COR-L47 (cell line): ENCODE data around the gene ZNF578.
"Not testable (repeated sequence)": the region's sequence is repeated elsewhere in the genome, so short reads cannot be mapped to it uniquely, and the experiment has no call there.

Source experiments
- DNase-seq: peaks from one replicate; lab custom pipeline; 2025; lab: John Stamatoyannopoulos, UW

The ZNF578 gene

GRCh38 chr19:52516191-52516590 lies 62.8 kb downstream of the ZNF578 start:
- DNase-seq: no peak

DNA sequence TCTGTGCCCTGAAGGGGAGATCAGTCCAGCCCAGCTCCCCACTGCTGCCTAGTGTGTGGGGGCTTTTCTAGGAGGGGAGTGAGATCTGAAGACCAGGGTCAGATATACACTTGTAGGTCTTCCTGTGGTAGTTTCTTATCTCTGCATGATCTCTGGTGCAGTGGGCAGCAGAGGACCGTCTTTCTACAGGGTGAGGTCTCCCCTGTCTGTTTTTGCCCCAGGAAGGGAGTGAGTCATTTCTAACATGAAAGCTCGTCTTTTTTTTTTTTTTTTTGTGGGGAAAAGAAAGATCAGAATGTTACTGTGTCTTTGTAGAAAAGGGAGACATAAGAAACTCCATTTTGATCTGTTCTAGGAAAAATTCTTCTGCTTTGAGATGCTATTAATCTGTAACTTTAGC lies 65.3 kb downstream of the ZNF578 start:
- no peak for DNase-seq

GRCh38 chr19:52519175-52519574 lies 65.8 kb downstream of the ZNF578 start:
- not testable (repeated sequence) for DNase-seq

- DNase-seq: no peak
Observed at GRCh38 chr19:52520013-52520412, 66.7 kb downstream of the ZNF578 start.

GRCh38 chr19:52522551-52522950 lies 69.2 kb downstream of the ZNF578 start:
- DNase-seq: no peak

- DNase-seq: no peak
Observed at GRCh38 chr19:52524086-52524485, 70.7 kb downstream of the ZNF578 start.

DNA sequence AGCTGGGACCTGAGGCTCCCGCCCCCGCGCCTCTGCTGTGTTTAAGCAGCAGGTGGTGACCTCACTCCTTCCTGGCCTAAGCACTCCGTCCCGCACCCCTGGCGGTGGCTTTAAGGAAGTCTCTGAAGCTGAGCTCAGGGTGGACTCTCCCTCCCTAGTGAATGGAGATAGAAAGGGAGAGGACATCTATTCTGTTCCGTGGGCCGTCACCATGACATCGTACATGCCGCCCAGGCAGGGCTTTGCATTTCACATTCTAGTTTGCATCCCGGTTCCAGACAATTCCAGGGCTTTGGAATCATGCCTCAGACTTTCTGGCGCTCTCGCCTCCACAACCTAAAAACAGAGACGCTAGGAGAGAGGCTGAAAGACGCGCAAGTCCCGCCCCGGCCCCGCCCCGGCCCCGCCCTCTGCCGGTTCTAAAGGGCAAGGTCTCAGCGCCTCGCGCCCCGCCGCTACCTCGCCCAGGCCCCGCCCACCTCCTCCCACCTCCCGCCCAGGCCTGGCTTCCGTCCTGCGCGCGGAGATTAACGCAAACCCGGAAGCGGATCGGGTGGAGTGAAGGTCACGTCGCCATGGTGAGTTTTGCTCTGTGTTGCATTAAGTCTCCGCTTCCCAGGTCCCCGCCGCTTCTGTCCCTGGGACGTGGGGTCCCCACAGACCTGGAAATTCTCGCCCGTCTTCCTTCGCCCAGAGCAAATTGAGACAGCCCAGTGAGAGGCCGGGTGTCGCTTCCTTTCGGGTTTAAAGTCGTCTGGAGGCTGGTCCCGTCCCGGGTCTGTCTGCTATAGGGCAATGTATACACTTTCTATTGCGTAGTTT lies 74.0 kb downstream of the ZNF578 start, which contains the start of gene ZNF808:
TSS of gene ZNF808 (plus strand) at position 535 of the 822 bp plus-strand sequence. CDS start 15,617 bp downstream, outside the sequence.
- DNase-seq: peak; percentile 85

DNA sequence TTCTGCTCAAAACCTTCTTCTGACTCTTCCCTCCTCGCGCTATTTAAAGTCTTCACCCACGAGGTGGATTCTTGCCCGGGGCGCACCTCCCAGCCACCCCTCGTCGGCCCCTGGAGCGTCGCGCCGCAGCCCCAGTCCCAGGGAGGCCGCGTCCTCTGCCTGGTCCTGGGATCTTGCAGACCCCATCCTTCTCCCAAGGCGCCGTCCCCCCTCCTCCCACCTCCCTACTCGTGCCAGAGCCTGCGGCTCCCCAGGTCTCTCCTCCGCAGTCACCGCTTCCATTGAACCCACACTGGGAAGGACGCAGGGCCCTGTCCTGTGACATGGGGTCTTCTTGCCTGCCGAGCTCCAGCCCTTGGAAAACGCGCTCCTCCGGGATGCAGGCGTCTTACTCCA lies 74.6 kb downstream of the ZNF578 start:
- no peak for DNase-seq

GRCh38 chr19:52532480-52532879 lies 79.1 kb downstream of the ZNF578 start:
- DNase-seq: no peak

- DNase-seq: no peak
Observed at GRCh38 chr19:52533901-52534300, 80.5 kb downstream of the ZNF578 start.

- not testable (repeated sequence) for DNase-seq
Observed at GRCh38 chr19:52535385-52535770, 82.0 kb downstream of the ZNF578 start.

GRCh38 chr19:52535771-52536447 lies 82.6 kb downstream of the ZNF578 start:
- no peak for DNase-seq

- no peak for DNase-seq
Observed at GRCh38 chr19:52536448-52536800, 83.1 kb downstream of the ZNF578 start.

GRCh38 chr19:52538815-52539214 lies 85.5 kb downstream of the ZNF578 start:
- not testable (repeated sequence) for DNase-seq

DNA sequence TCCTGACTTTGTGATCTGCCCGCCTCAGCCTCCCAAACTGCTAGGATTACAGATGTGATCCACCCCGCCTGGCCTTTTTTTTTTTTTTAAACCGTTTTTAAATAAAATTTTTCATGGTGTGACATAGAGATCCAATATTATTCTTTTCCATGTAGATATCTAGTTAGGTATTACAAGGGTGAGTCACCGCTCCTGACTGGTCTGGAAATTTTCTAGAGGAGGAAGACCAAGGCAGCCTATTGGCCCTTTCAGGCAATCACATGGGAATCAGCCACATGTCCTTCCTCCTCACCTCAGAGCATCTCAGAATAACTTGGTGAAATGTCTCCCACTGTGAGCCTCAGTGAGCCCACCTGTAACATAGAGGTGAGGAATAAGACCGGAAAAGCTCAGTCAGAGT lies 87.8 kb downstream of the ZNF578 start:
- DNase-seq: not testable (repeated sequence)

- no peak for DNase-seq
Observed at GRCh38 chr19:52541608-52542007, 88.3 kb downstream of the ZNF578 start.

DNA sequence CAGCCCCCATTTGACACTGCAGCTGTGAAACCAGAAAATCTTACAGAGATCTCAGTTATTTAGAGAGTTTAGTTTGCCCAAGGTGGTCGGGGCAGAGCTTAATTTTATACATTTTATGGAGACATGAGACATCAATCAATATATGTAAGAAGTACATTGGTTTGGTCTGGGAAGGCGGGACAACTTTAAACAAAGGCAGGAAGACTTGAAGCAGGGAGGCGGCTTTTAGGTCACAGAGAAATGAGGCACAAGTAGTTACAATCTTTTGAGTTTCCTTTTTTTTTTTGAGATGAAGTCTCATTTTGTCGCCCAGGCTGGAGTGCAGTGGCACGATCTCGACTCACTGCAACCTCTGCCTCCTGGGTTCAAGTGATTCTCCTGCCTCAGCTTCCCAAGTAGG lies 89.2 kb downstream of the ZNF578 start:
- DNase-seq: not testable (repeated sequence)

DNA sequence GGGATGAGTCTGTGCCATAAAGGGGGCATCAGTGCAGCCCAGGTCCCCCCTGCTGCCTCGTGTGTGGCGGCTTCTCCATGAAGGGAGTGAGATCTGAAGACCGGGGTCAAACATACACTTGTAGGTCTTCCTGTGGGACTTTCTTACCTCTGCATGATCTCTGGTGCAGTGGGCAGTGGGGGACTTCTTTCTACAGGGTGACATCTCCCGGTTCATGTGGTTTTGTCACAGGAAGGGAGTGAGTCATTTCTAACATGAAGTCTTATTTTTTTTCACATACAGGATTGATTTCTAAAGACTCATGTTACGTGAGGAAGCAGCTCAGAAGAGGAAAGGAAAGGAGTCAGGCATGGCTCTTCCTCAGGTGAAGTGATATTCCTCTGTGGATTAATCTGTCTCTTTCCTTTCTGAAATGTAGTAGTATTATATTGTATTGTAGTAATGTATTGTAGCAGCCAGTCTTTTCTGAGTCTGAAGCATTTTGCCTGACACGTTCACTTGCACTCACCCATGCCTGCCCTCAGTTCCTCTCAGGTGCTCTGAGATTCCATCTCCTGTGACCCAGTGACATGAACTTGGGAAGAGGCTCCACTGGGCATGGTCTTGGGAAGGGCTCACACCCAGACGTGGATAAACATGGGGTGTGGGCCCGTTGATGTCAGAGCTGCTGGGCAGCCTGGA lies 89.8 kb downstream of the ZNF578 start:
- DNase-seq: no peak

DNA sequence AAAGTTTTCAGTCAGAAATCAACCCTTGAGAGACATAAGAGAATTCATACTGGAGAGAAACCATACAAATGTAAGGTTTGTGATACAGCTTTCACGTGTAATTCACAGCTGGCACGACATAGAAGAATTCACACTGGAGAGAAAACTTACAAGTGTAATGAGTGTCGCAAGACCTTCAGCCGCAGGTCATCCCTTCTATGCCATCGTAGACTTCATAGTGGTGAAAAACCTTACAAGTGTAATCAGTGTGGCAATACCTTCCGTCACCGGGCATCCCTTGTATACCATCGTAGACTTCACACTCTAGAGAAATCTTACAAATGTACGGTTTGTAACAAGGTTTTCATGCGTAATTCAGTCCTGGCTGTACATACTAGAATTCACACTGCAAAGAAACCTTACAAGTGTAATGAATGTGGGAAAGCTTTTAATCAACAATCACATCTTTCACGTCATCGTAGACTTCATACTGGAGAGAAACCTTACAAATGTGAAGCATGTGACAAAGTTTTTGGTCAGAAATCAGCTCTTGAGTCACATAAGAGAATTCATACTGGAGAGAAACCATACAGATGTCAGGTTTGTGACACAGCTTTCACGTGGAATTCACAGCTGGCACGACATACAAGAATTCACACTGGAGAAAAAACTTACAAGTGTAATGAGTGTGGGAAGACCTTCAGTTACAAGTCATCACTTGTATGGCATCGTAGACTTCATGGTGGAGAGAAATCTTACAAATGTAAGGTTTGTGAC lies 101.0 kb downstream of the ZNF578 start:
- DNase-seq: no peak

GRCh38 chr19:52557231-52557995 lies 104.1 kb downstream of the ZNF578 start:
- no peak for DNase-seq

GRCh38 chr19:52558732-52559445 lies 105.5 kb downstream of the ZNF578 start:
- DNase-seq: not testable (repeated sequence)
